Pons (tissue), 1 donor: ENCODE measurements around the gene ARHGAP9.
"Not testable (repeated sequence)": the region's sequence is repeated elsewhere in the genome, so short reads cannot be mapped to it uniquely, and the experiment has no call there.

ENCODE experiments used
- DNase-seq: peaks from one replicate; pipeline ENCODE4 v3.0.0-alpha.2; 2016; ENCODE audit warnings: low spot score

Gene ARHGAP9

GRCh38 chr12:57517187-57517586, 37.5 kb upstream of the ARHGAP9 start:
- DNase-seq: no peak

DNA sequence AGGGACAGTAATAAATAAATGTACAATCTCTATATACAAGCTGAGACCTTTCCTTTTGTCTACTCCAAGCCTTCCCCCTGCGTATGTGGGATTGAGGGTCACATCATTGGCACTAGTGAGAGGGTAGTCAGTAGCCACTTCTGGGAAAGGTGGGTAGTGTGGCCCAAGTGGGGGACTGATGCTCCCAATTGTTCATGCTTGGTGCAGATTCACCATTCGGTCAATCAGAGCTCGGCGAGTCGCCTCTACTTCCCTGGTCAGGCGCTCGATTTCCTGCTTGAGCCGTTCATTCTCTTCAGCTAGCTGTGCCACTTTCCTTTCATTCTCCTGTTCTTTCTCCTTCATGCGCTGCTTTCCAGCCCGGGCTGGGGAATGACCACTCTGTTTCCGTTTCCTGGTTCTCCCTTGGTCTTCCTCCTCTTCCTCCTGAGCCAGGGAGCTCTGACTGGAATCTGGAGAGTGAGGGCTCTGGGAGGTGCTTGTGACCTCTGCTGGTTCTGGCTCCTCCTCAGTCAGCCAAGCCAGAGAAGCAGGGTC, 37.0 kb upstream of the ARHGAP9 start:
- no peak for DNase-seq

DNA sequence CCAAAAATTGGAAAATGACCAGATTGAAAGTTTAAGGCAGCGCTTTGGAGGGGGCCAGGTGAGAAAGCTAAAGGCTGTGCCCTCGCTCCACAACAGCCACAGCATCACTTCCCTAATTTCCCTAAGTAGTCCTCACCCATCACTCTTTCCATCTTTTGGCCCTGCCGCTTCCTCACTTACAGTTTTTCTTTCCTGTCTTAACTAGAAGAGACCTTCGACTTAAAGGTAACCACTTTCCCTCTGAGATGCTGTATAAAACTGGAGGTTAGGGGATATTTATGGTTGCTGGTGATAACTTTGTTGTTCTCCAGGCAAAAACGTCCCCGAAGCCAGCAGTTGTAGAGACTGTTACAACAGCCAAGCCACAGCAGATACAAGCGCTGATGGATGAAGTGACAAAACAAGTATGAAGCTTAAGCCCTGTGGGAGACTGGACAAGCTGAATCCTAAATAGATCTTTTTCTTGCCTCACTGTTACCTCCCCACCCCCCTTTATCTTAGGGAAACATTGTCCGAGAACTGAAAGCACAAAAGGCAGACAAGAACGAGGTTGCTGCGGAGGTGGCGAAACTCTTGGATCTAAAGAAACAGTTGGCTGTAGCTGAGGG, 36.4 kb upstream of the ARHGAP9 start:
- no peak for DNase-seq

DNA sequence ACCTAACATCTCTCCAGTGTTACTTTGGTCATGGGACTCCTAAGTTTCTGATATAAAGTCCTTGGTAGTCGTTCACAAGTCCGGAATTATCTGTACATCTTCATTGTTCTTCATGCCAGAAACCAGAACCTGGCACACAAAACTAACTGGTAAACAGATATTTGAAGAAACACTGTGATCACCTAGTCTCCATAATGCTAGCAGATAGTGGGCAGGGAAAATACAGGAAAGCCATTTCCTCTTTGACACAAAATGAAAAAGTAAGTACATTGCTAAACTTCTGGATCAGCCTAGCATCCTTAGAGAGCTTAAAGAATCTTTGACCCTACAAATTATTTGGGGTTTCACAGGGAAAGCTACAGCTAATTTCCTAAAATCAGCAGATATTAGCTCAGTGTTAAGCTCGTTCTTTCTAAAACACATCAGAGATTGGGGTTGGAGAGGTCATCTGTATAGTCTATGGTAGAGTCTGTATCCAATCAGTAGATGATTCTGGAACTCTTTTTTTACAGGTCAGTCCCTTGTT, 35.8 kb upstream of the ARHGAP9 start:
- no peak for DNase-seq

DNA sequence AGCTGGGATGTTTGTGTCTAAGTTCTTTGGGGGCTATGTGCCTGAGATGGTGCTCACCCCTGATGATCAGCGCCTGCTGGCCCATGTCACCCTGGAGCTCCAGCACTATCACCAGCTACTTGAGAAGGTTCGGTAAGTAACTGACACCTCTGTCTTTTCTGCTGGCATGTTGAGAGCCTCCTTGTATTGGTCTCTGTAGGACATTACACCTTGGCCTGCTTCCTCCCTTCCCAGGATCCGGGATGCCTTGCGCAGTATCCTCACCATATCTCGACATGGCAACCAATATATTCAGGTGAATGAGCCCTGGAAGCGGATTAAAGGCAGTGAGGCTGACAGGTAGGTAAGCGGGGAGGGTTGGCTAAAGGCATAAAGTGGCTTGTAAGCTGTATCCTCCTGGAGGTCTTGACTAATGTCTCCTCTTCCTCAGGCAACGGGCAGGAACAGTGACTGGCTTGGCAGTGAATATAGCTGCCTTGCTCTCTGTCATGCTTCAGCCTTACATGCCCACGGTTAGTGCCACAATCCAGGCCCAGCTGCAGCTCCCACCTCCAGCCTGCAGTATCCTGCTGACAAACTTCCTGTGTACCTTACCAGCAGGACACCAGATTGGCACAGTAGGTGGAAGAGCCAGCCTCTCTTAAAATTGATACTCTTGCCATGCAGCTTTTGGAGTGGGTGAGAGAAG, 35.2 kb upstream of the ARHGAP9 start:
- DNase-seq: no peak

- DNase-seq: not testable (repeated sequence)
Measured at GRCh38 chr12:57514246-57514645, 34.6 kb upstream of the ARHGAP9 start.

DNA sequence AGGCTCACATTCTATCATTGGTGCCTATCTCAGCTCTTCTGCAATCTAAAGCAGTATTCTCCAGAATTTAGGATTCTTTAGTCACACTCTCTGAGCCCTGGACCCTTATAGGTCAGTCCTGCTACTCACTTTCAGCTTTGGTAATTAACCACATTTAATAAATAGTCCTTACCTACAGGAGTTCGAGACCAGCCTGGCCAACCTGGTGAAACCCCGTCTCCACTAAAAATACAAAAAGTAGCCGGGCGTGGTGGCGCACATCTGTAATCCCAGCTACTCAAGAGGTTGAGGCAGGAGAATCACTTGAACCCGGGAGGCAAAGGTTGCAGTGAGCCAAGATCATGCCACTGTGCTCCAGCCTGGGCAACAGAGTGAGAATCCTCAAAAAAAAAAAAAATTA, 34.0 kb upstream of the ARHGAP9 start:
- not testable (repeated sequence) for DNase-seq

DNA sequence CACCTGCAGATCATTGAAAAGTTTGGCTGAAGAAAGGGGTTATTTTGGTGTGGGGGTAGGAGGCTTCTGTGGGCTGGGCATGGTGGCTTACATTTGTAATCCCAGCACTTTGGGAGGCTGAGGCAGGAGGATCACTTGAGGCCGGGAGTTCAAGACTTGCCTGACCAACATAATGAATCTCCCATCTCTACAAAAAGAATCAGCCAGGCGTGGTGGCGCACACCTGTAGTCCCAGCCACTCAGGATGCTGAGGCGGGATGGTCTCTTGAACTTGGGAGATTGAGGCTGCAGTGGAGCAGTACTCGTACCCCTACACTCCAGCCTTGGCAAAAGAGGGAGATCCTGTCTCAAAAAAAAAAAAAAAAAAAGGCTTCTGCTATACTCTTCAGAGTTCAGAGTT, 33.6 kb upstream of the ARHGAP9 start:
- DNase-seq: no peak

GRCh38 chr12:57512665-57513064, 33.0 kb upstream of the ARHGAP9 start:
- no peak for DNase-seq

GRCh38 chr12:57511588-57512325, 32.1 kb upstream of the ARHGAP9 start:
- DNase-seq: no peak

DNA sequence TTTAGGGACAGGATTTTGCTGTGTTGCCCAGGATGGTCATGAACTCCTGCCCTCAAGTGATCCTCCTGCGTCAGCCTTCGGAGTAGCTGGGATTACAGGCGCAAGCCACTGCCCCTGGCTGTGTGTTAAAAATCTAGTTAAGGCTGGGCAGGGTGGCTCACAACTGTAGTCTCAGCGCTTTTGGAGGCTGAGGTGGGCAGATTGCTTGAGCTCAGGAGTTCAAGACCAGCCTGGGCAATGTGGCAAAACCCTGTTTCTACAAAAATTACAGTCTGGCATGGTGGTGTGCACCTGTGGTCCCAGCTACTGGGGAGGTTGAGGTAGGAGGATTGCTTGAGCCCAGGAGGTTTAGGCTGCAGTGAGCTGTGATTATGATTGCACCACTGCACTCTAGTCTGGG, 31.5 kb upstream of the ARHGAP9 start:
- DNase-seq: no peak

DNA sequence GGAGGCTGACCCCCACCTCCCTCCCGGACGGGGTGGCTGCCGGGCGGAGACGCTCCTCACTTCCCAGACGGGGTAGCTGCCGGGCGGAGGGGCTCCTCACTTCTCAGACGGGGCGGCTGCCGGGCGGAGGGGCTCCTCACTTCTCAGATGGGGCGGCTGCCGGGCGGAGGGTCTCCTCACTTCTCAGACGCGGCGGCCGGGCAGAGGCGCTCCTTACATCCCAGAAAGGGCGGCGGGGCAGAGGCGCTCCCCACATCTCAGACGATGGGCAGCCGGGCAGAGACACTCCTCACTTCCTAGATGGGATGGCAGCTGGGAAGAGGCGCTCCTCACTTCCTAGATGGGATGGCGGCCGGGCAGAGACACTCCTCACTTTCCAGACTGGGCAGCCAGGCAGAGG, 28.1 kb upstream of the ARHGAP9 start:
- not testable (repeated sequence) for DNase-seq

- DNase-seq: not testable (repeated sequence)
Measured at GRCh38 chr12:57506541-57506940, 26.9 kb upstream of the ARHGAP9 start.

DNA sequence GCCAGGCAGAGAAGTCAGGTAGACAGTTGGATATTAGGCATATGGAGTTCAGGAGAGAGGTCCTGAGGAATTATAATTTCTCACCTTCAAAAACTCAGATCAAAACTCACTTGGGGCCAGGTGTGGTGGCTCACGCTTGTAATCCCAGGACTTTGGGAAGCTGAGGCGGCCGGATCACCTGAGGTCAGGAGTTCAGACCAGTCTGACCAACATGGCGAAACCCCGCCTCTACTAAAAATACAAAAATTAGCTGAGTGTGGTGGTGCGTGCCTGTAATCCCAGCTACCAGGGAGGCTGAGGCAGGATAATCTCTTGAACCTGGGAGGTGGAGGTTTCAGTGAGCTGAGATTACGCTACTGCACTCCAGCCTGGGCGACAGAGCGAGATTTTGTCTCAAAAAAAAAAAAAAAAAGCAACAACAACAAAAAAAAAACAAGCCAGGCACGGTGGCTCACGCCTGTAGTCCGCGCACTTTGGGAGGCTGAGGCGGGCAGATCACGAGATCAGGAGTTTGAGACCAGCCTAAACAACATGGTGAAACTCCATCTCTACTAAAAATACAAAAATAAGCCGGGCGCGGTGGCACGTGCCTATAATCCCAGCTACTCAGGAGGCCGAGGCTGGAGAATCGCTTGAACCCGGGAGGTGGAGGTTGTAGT, 22.8 kb upstream of the ARHGAP9 start:
- DNase-seq: not testable (repeated sequence)

GRCh38 chr12:57500213-57500612, 20.5 kb upstream of the ARHGAP9 start:
- DNase-seq: no peak

DNA sequence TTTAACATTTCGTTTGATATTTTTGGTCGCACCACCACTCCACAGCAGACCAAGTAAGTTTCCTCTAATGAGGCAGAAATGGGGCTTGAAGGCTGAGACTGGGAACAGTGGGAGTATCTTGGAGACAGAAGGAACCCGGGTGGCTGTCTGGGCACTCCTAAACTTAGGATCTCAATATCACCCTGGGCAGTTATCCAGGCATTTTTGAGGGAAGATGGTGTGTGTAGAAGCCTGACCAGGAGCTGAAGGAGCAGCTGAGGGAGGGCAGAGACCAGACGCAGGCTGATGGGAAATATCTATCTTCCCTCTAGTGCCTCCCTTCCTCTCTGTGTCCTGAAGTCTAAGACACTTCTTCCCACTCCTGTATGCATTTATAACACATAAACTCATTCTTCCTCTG, 18.9 kb upstream of the ARHGAP9 start:
- DNase-seq: no peak

DNA sequence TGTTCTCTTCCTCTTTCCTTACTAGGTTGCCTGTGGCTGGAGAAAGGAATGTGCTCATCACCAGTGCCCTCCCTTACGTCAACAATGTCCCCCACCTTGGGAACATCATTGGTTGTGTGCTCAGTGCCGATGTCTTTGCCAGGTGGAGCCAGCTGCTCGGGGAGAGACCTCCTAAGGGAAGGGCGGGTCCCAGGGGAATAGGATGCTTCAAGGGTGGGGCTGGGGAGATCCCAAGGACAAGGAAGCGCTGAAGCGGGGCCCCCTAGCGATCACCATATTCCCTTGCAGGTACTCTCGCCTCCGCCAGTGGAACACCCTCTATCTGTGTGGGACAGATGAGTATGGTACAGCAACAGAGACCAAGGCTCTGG, 18.5 kb upstream of the ARHGAP9 start:
- DNase-seq: no peak

DNA sequence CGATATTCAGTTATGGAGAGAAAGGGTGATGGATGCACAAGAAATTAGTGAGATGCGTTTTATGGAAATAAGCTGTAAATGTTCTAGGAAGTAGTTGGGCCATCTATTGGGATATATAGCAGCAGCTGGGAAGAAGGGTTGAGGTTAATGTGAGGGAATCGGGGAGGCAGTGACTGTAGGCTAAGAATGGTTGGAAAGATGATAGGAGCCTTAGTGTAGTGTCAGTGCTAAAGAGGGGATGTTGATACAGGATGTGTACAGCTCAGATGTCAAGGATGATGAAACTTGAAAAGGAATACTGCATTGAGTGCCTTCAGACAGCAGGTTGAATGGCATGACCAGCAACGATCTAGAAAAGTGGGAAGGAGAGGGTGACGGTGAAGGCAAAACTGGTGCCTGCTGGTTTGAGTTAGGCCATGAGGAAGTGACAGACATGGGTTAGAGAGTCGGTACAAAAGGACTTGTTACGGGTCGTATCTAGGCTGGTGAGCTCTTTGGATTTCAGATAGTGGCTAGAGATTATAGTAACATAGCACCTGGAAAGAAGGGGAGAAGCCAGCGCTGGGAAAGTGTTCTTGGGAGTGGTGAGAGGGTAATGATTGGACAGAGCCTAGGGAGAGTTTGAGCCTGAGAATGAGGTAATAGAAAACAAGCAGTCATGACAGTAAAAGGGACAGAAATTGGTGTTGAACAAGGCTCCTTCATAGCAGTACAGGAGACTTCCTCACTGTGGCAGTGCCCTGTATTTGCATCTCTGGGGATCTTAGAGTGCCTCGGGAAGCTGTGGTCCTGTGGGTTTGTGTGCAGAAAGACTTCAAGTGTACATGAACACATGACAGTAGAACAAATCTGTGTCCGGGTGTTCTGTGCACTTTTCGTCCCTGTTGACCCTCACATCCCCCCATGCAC, 17.8 kb upstream of the ARHGAP9 start:
- no peak for DNase-seq

GRCh38 chr12:57496822-57497221, 17.2 kb upstream of the ARHGAP9 start:
- no peak for DNase-seq

DNA sequence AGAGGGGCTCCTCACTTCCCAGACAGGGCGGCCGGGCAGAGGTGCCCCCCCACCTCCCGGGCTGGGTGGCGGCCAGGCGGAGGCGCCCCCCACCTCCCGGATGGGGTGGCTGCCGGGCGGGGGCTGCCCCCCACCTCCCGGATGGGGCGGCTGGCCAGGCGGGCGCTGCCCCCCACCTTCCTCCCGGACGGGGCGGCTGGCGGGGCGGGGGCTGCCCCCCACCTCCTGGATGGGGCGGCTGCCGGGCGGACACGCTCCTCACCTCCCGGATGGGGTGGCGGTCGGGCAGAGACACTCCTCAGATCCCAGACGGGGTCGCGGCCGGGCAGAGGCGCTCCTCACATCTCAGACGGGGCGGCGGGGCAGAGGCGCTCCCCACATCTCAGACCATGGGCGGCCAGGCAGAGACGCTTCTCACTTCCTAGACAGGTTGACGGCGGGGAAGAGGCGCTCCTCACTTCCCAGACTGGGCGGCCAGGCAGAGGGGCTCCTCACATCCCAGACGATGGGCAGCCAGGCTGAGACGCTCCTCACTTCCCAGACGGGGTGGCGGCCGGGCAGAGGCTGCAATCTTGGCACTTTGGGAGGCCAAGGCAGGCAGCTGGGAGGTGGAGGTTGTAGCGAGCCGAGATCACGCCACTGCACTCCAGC, 15.5 kb upstream of the ARHGAP9 start:
- not testable (repeated sequence) for DNase-seq
